ENCODE measurements around the gene TFAP2D.

The TFAP2D gene

GRCh38 chr6:50785921-50786320 is 72.6 kb downstream of the TFAP2D start:
- H3K4me3 ChIP-seq (ENCODE audit: low read depth, low read length) = no peak overlapping the region
- CTCF ChIA-PET = no interaction called here
- TF ChIP-seq CTCF (IDR thresholded peaks at IDR 0.05; ENCODE audit: insufficient read depth, low read length, missing control alignments) = no peak
- DNase-seq (ENCODE audit: low read depth, low spot score) = no peak
- POLR2A ChIA-PET = no interaction called here

GRCh38 chr6:50791900-50792508 is 78.7 kb downstream of the TFAP2D start:
- no peak for DNase-seq (ENCODE audit: low read depth, low spot score)
- ChIA-PET CTCF (no interaction called here), POLR2A (no interaction called here)
- no peak overlapping the region for H3K4me3 ChIP-seq (ENCODE audit: low read depth, low read length)
- peak; percentile 71 for TF ChIP-seq CTCF (IDR thresholded peaks at IDR 0.05; ENCODE audit: insufficient read depth, low read length, missing control alignments)

- ChIA-PET CTCF (no interaction called here), POLR2A (no interaction called here)
- DNase-seq (ENCODE audit: low read depth, low spot score) = no peak
- TF ChIP-seq CTCF (IDR thresholded peaks at IDR 0.05; ENCODE audit: insufficient read depth, low read length, missing control alignments) = no peak
- no peak overlapping the region for H3K4me3 ChIP-seq (ENCODE audit: low read depth, low read length)
These were observed 79.4 kb downstream of the TFAP2D start for GRCh38 chr6:50792771-50793170.

- CTCF ChIA-PET = no interaction called here
- no peak for DNase-seq (ENCODE audit: low read depth, low spot score)
- H3K4me3 ChIP-seq (ENCODE audit: low read depth, low read length) = no peak overlapping the region
- TF ChIP-seq CTCF (IDR thresholded peaks at IDR 0.05; ENCODE audit: insufficient read depth, low read length, missing control alignments) = no peak
- POLR2A ChIA-PET = no interaction called here
These were observed 82.2 kb downstream of the TFAP2D start for GRCh38 chr6:50795574-50795973.

GRCh38 chr6:50804283-50804682 is 91.0 kb downstream of the TFAP2D start:
- no peak for TF ChIP-seq CTCF (IDR thresholded peaks at IDR 0.05; ENCODE audit: insufficient read depth, low read length, missing control alignments)
- H3K4me3 ChIP-seq (ENCODE audit: low read depth, low read length) = no peak overlapping the region
- ChIA-PET CTCF (no interaction called here), POLR2A (no interaction called here)
- no peak for DNase-seq (ENCODE audit: low read depth, low spot score)

- TF ChIP-seq CTCF (IDR thresholded peaks at IDR 0.05; ENCODE audit: insufficient read depth, low read length, missing control alignments) = no peak
- no peak for DNase-seq (ENCODE audit: low read depth, low spot score)
- ChIA-PET CTCF (no interaction called here), POLR2A (no interaction called here)
- no peak overlapping the region for H3K4me3 ChIP-seq (ENCODE audit: low read depth, low read length)
These were observed 93.7 kb downstream of the TFAP2D start for GRCh38 chr6:50807035-50807434.

Data from AG04449 (cell line).